OCI-M1 (cell line): ENCODE measurements around the gene RBM28.
A peak's percentile ranks its signal among the peaks of the same experiment; 100 is the strongest.

Source experiments
- DNase-seq: peaks from one replicate; lab custom pipeline; 2025; lab: John Stamatoyannopoulos, UW

RBM28 gene

GRCh38 chr7:128374041-128374440 is 30.3 kb upstream of the RBM28 start:
- DNase-seq, result no peak

- no peak for DNase-seq
Measured at GRCh38 chr7:128373606-128374005, 29.9 kb upstream of the RBM28 start.

- no peak for DNase-seq
Measured at GRCh38 chr7:128370491-128370890, 26.8 kb upstream of the RBM28 start.

- no peak for DNase-seq
Measured at GRCh38 chr7:128366986-128367385, 23.3 kb upstream of the RBM28 start.

GRCh38 chr7:128366300-128366699 is 22.6 kb upstream of the RBM28 start:
- DNase-seq, result no peak

- no peak for DNase-seq
Measured at GRCh38 chr7:128365432-128365831, 21.7 kb upstream of the RBM28 start.

GRCh38 chr7:128364166-128364870 is 20.6 kb upstream of the RBM28 start:
- DNase-seq, result no peak

- no peak for DNase-seq
Measured at GRCh38 chr7:128363261-128363721, 19.6 kb upstream of the RBM28 start.

GRCh38 chr7:128362670-128363069 is 19.0 kb upstream of the RBM28 start:
- no peak for DNase-seq

GRCh38 chr7:128361411-128362379 is 18.0 kb upstream of the RBM28 start, which contains the start of gene PRRT4:
Gene PRRT4 (minus strand): TSS chr7:128361690.
- DNase-seq, result peak; percentile 16

- no peak for DNase-seq
Measured at GRCh38 chr7:128360359-128360678, 16.6 kb upstream of the RBM28 start.

- DNase-seq, result no peak
Measured at GRCh38 chr7:128359939-128360338, 16.2 kb upstream of the RBM28 start.

- DNase-seq, result no peak
Measured at GRCh38 chr7:128359336-128359735, 15.6 kb upstream of the RBM28 start.

GRCh38 chr7:128358233-128358632 is 14.5 kb upstream of the RBM28 start:
- DNase-seq, result no peak

- no peak for DNase-seq
Measured at GRCh38 chr7:128357217-128357613, 13.5 kb upstream of the RBM28 start.

- peak; percentile 1 for DNase-seq
Measured at GRCh38 chr7:128356546-128357216, 13.0 kb upstream of the RBM28 start.

GRCh38 chr7:128353610-128354009 is 9.9 kb upstream of the RBM28 start:
- no peak for DNase-seq

GRCh38 chr7:128353189-128353588 is 9.5 kb upstream of the RBM28 start:
- peak; percentile 2 for DNase-seq

GRCh38 chr7:128352636-128353035 is 8.9 kb upstream of the RBM28 start:
- DNase-seq, result no peak

- DNase-seq, result no peak
Measured at GRCh38 chr7:128352153-128352537, 8.4 kb upstream of the RBM28 start.

GRCh38 chr7:128351296-128352152 is 7.8 kb upstream of the RBM28 start:
- no peak for DNase-seq
